ENCODE measurements around the gene SPTSSA.

SPTSSA gene

DNA sequence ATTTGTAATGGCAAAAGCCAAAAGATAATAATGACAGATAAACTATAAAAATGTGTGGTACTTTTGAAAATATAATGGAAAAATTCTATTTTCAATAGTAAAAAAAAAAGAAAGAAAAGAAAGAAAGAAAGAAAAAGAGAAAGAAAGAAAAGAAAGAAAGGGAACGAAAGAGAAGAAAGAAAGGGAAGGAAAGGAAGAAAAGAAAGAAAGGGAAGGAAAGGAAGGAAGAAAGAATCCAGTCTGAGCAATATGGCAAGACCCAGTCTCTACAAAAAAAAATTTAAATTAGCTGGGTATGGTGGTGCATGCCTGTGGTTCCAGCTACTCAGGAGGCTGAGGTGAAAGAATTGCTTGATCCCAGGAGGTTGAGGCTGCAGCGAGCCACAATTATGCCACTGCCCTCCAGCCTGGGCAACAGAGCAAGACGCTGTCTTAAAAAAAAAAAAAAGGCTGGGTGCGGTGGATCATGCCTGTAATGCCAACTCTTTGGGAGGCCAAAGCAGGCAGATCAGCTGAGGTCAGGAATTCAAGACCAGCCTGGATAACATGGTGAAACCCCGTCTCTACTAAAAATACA is 39.1 kb upstream of the SPTSSA start:
- no peak for DNase-seq (ENCODE audit: low read depth)
- TF ChIP-seq, protein P1, sequence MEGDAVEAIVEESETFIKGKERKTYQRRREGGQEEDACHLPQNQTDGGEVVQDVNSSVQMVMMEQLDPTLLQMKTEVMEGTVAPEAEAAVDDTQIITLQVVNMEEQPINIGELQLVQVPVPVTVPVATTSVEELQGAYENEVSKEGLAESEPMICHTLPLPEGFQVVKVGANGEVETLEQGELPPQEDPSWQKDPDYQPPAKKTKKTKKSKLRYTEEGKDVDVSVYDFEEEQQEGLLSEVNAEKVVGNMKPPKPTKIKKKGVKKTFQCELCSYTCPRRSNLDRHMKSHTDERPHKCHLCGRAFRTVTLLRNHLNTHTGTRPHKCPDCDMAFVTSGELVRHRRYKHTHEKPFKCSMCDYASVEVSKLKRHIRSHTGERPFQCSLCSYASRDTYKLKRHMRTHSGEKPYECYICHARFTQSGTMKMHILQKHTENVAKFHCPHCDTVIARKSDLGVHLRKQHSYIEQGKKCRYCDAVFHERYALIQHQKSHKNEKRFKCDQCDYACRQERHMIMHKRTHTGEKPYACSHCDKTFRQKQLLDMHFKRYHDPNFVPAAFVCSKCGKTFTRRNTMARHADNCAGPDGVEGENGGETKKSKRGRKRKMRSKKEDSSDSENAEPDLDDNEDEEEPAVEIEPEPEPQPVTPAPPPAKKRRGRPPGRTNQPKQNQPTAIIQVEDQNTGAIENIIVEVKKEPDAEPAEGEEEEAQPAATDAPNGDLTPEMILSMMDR (IDR thresholded peaks at IDR 0.05; ENCODE audit: insufficient read depth, low read depth, low read length, missing control alignments), result no peak
- no peak overlapping the region for H3K4me3 ChIP-seq (ENCODE audit: low read length)

DNA sequence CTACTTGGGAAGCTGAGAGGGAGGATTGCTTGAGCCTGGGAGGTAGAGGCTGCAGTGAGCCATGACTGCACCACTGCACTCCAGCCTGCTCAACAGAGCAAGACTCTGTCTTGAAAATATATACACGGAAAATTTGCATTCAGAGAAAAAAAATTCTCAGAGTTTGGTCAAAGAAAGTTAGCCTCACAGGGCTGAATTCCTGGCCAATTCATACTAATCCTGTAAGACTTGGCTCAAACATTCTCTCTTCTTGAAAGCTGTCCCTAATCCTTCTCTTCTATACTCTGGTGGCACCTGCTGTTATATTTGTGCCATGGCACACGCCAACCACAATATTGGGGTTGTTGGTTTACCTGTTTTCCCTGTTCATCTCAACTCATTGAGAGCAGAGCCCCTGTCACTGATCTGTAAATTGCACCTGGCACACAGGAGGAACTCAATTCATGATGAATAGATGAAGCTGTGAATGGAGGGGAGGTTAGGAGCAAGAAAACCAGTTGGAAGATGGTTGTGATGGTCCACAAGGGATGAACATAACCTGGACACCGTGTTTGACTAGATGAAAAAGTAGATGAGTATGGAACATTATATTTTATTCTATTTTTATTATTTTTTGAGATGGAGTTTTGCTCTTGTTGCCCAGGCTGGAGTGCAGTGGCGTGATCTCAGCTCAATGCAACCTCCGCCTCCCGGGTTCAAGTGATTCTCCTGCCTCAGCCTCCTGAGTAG is 36.8 kb upstream of the SPTSSA start:
- DNase-seq (ENCODE audit: low read depth), result peak; percentile 64
- TF ChIP-seq, protein P1 (IDR thresholded peaks at IDR 0.05; ENCODE audit: insufficient read depth, low read depth, low read length, missing control alignments), result peak; percentile 81
- H3K4me3 ChIP-seq (ENCODE audit: low read length), result no peak overlapping the region

DNA sequence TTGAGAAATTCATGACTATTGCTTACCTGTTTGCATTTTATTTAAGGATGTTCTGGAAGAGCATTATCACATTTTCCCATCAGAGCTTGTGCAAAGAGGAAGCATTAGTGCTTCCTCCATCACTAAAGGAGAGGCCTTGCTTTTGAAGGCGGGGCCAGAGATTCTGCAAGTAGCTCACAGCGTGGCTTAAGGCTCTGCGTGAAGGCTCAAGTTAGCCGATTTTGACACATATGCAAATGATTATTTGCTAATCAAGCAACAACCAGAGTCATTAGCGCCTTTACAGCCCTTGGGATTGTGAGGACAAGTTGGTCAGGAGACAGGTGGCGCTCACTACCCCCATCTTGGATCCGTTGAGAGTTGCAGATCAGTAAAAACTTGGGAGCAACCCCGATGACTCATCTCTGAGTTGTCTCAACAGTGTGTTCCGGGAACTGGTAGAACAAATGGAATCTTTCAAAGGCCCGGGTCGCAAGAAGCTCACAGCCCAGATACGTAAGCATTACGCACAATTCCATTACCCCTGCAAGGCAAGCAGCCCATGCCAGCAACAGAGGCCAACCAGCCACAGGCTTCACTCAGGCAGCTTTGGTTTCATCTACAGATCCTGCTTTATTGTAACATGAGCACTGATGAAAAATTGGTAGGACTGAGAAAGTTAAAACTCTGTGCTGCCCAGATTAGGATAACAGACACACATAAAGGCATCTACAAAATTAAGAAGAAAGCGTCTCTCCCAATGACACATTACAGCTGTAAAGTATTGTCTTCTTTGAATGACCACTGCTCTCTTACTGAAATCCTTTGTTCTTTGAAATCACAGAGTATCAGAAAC is 34.9 kb upstream of the SPTSSA start:
- peak; percentile 98 for DNase-seq (ENCODE audit: low read depth)
- no peak overlapping the region for H3K4me3 ChIP-seq (ENCODE audit: low read length)
- TF ChIP-seq, protein P1 (IDR thresholded peaks at IDR 0.05; ENCODE audit: insufficient read depth, low read depth, low read length, missing control alignments), result peak; percentile 22

DNA sequence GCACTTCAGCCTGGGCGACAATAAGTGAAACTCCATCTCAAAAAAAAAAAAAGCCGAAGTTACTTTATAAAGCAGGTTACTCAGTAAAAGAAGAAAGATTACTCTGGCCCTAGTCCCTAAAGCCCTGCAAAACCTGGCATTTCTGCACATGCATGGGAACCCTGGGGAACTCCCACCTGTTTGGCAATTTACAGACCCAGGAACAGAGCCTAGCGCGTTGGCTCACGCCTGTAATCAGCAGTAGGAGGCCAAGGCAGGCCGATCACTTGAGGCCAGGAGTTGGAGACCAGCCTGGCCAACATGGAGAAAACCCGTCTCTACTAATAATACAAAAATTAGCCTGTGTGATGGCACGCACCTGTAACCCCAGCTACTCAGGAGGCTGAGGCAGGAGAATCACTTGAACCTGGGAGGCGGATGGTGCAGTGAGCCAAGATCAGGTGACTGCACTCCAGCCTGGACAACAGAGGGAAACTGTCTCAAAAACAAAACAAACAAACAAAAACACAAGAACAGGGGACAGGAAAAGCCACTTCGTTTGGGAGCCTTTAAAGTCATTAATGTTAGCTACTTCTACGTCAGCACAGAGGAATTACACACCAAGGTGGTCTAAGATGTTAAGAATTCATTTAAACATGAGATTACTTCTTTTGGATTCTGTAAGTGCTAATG is 34.1 kb upstream of the SPTSSA start:
- H3K4me3 ChIP-seq (ENCODE audit: low read length), result no peak overlapping the region
- DNase-seq (ENCODE audit: low read depth), result no peak
- TF ChIP-seq, protein P1 (IDR thresholded peaks at IDR 0.05; ENCODE audit: insufficient read depth, low read depth, low read length, missing control alignments), result no peak

DNA sequence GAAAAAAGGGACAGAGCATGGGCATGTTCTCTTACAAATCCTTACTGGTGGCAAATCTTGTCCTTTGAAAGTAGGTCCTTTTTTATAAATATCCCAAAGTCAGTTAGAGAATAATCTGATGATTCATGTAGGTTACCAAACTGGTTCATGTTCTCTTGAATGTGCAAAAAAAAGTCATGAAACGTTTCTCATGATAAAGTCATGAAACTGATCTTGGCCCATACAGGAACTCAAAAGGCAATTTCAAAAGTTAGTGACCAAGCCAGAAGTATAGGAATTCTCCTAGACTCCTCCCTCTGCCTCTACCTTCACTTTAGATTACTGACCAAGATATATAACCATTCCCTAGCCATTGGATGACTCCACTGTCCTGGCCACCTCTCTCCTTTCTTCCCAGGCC is 27.3 kb upstream of the SPTSSA start:
- TF ChIP-seq, protein P1 (IDR thresholded peaks at IDR 0.05; ENCODE audit: insufficient read depth, low read depth, low read length, missing control alignments), result no peak
- peak; percentile 81 for DNase-seq (ENCODE audit: low read depth)
- H3K4me3 ChIP-seq (ENCODE audit: low read length), result no peak overlapping the region

DNA sequence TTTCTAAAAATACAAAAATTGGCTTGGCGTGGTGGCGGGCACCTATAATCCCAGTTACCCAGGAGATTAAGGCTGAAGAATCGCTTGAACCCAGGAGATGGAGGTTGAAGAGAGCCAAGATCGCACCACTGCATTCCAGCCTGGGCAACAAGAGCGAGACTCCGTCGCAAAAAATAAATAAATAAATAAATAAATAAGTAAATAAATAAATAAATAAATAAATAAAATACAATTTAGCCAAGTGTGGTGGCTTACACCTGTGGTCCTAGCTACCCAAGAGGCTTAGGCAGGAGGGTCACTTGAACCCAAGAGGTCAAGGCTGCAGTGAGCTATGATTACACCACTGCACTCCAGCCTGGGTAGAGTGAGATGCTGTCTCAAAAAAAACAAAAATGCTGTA is 26.5 kb upstream of the SPTSSA start:
- TF ChIP-seq, protein P1 (IDR thresholded peaks at IDR 0.05; ENCODE audit: insufficient read depth, low read depth, low read length, missing control alignments), result no peak
- DNase-seq (ENCODE audit: low read depth), result no peak
- no peak overlapping the region for H3K4me3 ChIP-seq (ENCODE audit: low read length)
